Measurements from ENCODE around the gene ASGR1. TPM values are rescaled to one million over a fixed set of nuclear protein-coding genes. Genes with fewer than 3 reads are reported as not detected.

ASGR1 gene
- total and polyA plus RNA-seq, 2 donors (not counting 1 experiment from before 2014, with no cell fraction given) = 0.32 to 0.43 TPM

- ATAC-seq (ENCODE audit: low read depth) = no peak
- ChIA-PET POLR2A (no interaction called here), CTCF (interaction anchor here (0.7 to 0.8 kb wide), 2 partner anchors 9 to 69 kb away, joined by 3 to 4 read pairs; no protein-coding TSS in a partner anchor)
- WGBS (ENCODE audit: insufficient coverage) = 94% methylated on average over 6 of the region's 10 CpGs
- no peak for DNase-seq
- Histone ChIP-seq H3K27me3 (replicated peaks in 1 of 4; ENCODE audit: control extremely low read depth in 1 of 4, control insufficient read depth in 3 of 4, insufficient read depth in 4 of 4, low read length in 3 of 4) (peaks cover 0 to 2% (median 1%) of the 10 kb centered on the region in 4 experiments), H3K79me2 (ENCODE audit: control insufficient read depth, insufficient read depth, low read length) (no peaks in the 10 kb centered on the region), H3K36me3 (replicated peaks in 1 of 2; ENCODE audit: control extremely low read depth in 1 of 2, control insufficient read depth in 1 of 2, extremely low read depth in 1 of 2, insufficient read depth in 2 of 2, low read length in 1 of 2) (no peaks in the 10 kb centered on the region), H2AFZ (ENCODE audit: insufficient read depth, low read depth, low read length, poor library complexity, severe bottlenecking) (no peak overlapping the region), H3K9ac (ENCODE audit: low read length) (no peak overlapping the region), H3K4me1 (ENCODE audit: control insufficient read depth in 2 of 2, insufficient read depth in 2 of 2, low read length in 2 of 2) (no peaks in the 10 kb centered on the region), H3K9me3 (ENCODE audit: control extremely low read depth in 1 of 3, control insufficient read depth in 2 of 3, insufficient read depth in 1 of 3, low read length in 2 of 3) (no peaks in the 10 kb centered on the region), H3K4me2 (replicated peaks; ENCODE audit: low read depth, low read length, poor library complexity, severe bottlenecking) (no peak overlapping the region), H3K27ac (ENCODE audit: low read length in 2 of 2) (no peak overlapping the region), H3K4me3 (ENCODE audit: control extremely low read depth in 1 of 5, extremely low read depth in 1 of 5, insufficient read depth in 1 of 5, low read depth in 2 of 5, low read length in 4 of 5) (no peak overlapping the region), H4K20me1 (ENCODE audit: control insufficient read depth, insufficient read depth, low read length, poor library complexity, severe bottlenecking) (no peaks in the 10 kb centered on the region)
- H3K9me3 Mint-ChIP-seq (ENCODE audit: insufficient read depth) = no peaks in the 10 kb centered on the region
- H3K27me3 Mint-ChIP-seq = peaks cover 42% of the 10 kb centered on the region
- intact Hi-C loops (cut with micrococcal nuclease) = no loop called here
- H3K4me3 Mint-ChIP-seq = no peak overlapping the region
- H3K27ac Mint-ChIP-seq = no peak overlapping the region
- H3K4me1 Mint-ChIP-seq = no peaks in the 10 kb centered on the region
- TF ChIP-seq CTCF (IDR thresholded peaks at IDR 0.05) (no peak), EZH2 (IDR thresholded peaks at IDR 0.05; ENCODE audit: borderline replicate concordance, insufficient read depth, low read depth, low read length, poor library complexity, severe bottlenecking) (no peak)
Observed at GRCh38 chr17:7156342-7156940, 22.7 kb downstream of the ASGR1 start.

- Histone ChIP-seq H3K79me2 (ENCODE audit: control insufficient read depth, insufficient read depth, low read length) (no peaks in the 10 kb centered on the region), H3K9ac (ENCODE audit: low read length) (no peak overlapping the region), H3K27me3 (replicated peaks in 1 of 4; ENCODE audit: control extremely low read depth in 1 of 4, control insufficient read depth in 3 of 4, insufficient read depth in 4 of 4, low read length in 3 of 4) (no peaks in the 10 kb centered on the region), H3K4me3 (ENCODE audit: control extremely low read depth in 1 of 5, extremely low read depth in 1 of 5, insufficient read depth in 1 of 5, low read depth in 2 of 5, low read length in 4 of 5) (no peak overlapping the region), H4K20me1 (ENCODE audit: control insufficient read depth, insufficient read depth, low read length, poor library complexity, severe bottlenecking) (no peaks in the 10 kb centered on the region), H3K27ac (ENCODE audit: low read length in 2 of 2) (no peak overlapping the region), H3K4me1 (ENCODE audit: control insufficient read depth in 2 of 2, insufficient read depth in 2 of 2, low read length in 2 of 2) (no peaks in the 10 kb centered on the region), H3K36me3 (replicated peaks in 1 of 2; ENCODE audit: control extremely low read depth in 1 of 2, control insufficient read depth in 1 of 2, extremely low read depth in 1 of 2, insufficient read depth in 2 of 2, low read length in 1 of 2) (no peaks in the 10 kb centered on the region), H3K9me3 (ENCODE audit: control extremely low read depth in 1 of 3, control insufficient read depth in 2 of 3, insufficient read depth in 1 of 3, low read length in 2 of 3) (no peaks in the 10 kb centered on the region), H3K4me2 (replicated peaks; ENCODE audit: low read depth, low read length, poor library complexity, severe bottlenecking) (no peak overlapping the region), H2AFZ (ENCODE audit: insufficient read depth, low read depth, low read length, poor library complexity, severe bottlenecking) (no peak overlapping the region)
- no peaks in the 10 kb centered on the region for H3K4me1 Mint-ChIP-seq
- intact Hi-C loops (cut with micrococcal nuclease) = no loop called here
- CTCF ChIA-PET = interaction anchor here (0.5 to 1.2 kb wide), 4 partner anchors 8 to 143 kb away, joined by 3 to 4 read pairs (median 3); no protein-coding TSS in a partner anchor
- DNase-seq = no peak
- H3K9me3 Mint-ChIP-seq (ENCODE audit: insufficient read depth) = no peaks in the 10 kb centered on the region
- POLR2A ChIA-PET = no interaction called here
- no peak overlapping the region for H3K27ac Mint-ChIP-seq
- no peak overlapping the region for H3K4me3 Mint-ChIP-seq
- peaks cover 14% of the 10 kb centered on the region for H3K27me3 Mint-ChIP-seq
- WGBS (ENCODE audit: insufficient coverage) = 76% methylated on average over 2 of the region's 3 CpGs
- no peak for ATAC-seq (ENCODE audit: low read depth)
- no peak for TF ChIP-seq CTCF (IDR thresholded peaks at IDR 0.05)
- no peak for TF ChIP-seq EZH2 (IDR thresholded peaks at IDR 0.05; ENCODE audit: borderline replicate concordance, insufficient read depth, low read depth, low read length, poor library complexity, severe bottlenecking)
Observed at GRCh38 chr17:7147772-7148171, 31.4 kb downstream of the ASGR1 start.
